Stimulated activated CD4-positive, alpha-beta T cell treated with anti-CD3 and anti-CD28 coated beads, Interleukin-12 subunit alpha, Interleukin-12 subunit beta, amount 100 ng/mL, for 48 hours (primary cell): ENCODE results near the gene HOXC13.

Source experiments
- DNase-seq, 3 donors: peaks; one replicate each; pipeline ENCODE4 v3.0.0-alpha.2; 2020; ENCODE audit warnings: low read depth in 2 of 3, low spot score in 1 of 3

The HOXC13 gene

DNA sequence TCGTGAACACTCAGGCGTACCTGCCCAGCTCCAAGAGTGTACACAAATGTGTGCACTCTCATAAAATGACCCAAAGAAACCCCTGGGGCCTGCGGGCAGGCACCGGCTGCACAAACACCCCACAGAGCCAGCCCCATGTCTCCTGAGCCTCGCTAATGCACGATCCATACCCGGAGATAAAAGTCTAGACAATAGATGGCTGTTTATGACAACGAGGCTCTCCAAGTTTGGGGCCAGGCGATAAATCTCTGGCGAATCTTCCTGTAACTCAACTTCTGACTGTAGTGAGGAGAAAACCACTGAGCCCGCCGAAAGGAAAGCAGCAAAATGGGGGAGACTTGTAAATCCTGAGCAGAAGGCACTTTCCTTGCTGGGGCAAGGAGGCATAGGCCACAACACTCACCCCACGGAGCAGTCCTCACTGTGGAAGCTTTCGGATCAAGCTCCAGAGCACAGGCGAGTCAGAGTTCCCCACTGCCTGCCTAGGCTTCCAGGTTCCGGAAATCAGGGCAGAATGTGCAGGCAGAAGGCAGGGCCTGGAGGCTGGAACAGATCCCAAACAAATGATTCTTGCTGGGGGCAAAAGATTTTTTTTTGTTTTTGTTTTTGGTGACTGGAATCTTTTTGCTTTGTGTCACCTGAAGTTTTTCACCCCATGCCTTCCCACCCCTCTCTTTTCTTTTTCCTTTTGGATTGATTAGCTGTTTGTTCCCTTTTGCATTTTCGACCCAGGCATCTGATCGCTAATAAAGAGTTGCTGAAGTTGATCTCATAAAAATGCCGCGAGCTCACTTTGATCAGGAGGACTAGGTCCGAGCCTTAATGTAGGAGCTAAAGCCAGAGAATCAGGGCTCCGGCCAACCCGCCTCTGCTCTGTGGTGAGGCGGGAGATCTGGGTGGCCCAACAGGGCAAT, 29.8 kb downstream of the HOXC13 start:
- DNase-seq, result no peak

DNA sequence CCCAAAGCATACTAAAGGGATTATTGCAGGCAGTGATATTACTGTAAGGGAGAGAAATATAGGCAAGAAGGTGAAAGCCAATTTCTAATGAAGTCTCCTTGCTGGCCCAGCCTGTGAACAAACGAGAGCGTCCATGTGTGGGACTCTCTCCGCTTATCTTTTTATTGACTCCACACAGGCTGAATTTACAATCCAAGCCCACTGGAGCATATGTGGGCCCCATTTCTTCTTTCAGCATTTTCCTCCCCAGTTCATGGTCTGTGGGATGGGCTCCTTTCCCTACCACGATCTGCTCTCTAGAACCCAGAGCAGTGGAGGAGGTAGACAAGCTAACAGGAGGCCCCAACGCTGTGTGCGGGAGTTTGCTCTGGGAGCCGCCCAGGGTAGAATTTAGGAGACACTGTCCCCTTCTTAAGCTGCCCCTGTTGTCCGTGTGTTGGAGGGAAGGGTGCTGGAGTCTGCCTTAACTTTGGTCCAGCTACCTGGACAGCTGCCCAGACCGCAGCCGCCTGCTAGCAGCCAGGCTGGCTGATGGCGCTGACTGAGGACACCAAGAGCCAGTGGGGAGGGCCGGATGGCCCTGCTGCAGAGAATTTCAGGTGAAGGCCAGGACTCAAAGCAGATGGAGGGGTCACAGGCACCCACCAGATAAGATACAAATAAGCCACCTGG, 31.1 kb downstream of the HOXC13 start:
- DNase-seq, result no peak

DNA sequence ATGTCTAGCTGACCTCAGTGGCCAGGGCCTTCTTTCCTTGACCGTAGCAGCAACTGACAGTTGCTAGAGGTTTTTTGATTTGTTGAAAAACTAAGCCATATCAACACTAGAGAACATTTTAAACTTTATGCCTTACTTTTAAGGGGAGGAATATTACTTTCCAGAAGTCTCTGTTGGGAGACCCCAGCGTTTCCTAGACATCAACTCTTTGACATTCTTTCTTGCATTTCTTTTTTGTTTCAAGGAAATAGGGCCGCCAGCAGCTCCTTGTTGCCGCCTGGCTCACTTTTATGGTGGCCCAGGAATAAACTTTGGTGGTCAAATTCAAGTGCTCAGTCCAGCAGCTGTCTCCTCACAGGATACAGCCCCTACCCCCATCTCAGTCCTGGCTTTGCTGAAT, 31.8 kb downstream of the HOXC13 start:
- DNase-seq, result no peak

DNA sequence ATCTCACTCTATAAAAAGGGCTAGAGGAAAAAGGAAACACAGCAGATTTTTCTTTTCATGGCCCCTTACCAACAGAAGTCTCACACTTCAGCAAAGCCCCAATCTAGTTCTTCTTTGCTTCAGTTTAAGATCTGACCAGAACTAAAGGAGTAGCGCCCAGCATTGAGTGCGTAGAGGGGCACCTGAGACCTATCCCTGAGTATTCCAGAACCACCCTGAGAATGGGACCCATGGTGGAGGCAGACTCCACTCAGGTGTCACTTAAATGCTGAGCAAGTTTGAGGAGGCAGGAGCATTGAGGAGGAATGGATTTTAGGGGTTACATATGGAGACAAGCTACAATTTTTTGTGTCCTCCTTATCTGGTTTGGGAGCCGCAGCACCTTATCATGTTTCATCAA, 32.5 kb downstream of the HOXC13 start:
- no peak for DNase-seq

DNA sequence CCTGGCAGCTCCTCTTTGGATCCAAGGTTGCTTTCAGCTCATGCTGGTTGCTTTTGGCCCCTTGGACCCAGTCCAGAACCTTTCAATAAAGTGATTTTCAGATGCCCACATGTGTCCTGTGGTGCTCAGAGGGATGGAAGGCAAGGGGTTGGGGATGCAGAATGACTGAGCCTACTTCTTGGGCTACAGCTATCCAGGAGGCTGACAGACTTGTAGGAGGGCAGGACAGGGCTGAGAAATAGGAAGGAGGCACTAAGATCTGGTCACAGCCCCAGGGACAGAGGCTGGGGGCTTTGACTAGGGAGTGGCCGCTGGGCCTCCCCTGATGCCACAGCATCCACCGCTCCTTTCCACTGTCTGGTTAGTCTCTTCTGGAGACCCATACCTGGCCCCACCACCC, 33.1 kb downstream of the HOXC13 start:
- DNase-seq, result no peak

DNA sequence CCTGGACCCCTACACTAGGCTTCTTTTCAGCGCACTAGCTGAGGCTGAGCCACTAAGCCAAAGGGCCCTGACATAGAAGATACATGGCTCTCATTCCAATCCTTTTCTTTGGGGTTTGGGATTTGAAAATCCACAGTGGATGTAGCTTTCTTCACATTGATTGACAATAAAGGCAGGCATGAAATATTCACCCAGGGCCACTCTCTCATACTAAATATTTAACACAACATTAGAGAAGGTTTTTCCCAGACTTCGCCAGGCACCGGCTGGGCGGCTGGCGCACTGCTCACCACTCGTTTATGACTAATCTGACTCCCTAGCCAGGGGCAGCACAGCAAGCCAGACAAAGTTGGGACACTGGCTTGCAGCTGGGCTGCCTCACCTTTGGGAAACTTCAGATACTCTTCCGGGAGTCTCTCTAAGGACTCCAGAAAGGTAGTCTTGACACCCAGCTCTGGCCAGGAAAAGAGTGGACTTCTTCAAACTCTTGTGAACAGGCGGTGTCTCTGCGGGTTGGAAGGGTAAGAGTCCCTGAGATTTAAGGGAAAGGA, 33.6 kb downstream of the HOXC13 start:
- DNase-seq, result no peak

DNA sequence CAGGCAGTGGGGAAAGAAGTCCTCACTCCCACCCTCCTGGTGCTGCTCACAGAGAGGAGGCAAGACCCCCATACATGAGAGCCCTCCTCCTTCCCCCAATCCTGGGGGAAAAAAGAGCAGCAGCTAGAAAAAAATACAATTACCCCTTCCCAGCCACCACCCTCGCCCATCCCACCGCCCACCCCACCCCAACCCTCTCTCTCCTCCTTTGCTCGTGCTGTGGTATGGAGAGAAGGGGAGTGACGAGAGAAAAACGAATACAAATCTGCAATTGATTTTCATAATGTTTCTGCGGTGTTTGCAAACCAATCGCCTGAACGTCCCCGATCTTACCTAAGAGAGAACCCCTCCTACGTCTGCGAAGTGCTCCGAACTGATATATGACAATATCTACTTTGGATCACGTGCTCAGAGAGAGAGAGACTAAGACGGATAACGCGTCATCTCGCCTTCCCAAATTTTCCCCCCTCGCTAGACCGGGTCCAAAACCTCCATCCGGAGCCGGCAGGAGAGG, 34.1 kb downstream of the HOXC13 start, which contains the start of gene HOXC11:
Gene HOXC11 (plus strand): TSS at position 405 of the 514 bp plus-strand sequence. CDS start 116 bp downstream, outside the sequence.
- DNase-seq, result no peak

DNA sequence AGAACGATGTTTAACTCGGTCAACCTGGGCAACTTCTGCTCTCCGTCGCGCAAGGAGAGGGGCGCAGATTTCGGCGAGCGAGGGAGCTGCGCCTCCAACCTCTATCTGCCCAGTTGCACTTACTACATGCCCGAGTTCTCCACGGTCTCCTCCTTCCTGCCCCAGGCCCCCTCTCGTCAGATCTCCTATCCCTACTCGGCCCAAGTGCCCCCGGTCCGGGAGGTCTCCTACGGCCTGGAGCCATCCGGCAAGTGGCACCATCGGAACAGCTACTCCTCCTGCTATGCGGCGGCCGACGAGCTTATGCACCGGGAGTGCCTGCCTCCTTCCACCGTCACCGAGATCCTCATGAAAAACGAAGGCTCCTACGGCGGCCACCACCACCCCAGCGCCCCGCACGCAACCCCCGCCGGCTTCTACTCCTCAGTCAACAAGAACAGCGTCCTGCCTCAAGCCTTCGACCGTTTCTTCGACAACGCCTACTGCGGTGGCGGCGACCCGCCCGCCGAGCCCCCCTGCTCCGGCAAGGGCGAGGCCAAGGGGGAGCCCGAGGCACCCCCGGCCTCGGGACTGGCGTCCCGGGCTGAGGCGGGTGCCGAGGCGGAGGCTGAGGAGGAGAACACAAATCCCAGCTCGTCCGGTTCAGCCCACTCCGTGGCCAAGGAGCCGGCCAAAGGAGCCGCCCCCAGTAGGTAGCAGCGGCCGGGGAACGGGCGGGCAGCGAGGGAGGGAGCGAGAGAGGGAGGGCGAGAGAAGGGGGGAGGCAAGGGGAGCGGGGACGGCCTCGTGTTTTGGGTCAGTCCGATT, 34.8 kb downstream of the HOXC13 start:
- DNase-seq, result no peak

DNA sequence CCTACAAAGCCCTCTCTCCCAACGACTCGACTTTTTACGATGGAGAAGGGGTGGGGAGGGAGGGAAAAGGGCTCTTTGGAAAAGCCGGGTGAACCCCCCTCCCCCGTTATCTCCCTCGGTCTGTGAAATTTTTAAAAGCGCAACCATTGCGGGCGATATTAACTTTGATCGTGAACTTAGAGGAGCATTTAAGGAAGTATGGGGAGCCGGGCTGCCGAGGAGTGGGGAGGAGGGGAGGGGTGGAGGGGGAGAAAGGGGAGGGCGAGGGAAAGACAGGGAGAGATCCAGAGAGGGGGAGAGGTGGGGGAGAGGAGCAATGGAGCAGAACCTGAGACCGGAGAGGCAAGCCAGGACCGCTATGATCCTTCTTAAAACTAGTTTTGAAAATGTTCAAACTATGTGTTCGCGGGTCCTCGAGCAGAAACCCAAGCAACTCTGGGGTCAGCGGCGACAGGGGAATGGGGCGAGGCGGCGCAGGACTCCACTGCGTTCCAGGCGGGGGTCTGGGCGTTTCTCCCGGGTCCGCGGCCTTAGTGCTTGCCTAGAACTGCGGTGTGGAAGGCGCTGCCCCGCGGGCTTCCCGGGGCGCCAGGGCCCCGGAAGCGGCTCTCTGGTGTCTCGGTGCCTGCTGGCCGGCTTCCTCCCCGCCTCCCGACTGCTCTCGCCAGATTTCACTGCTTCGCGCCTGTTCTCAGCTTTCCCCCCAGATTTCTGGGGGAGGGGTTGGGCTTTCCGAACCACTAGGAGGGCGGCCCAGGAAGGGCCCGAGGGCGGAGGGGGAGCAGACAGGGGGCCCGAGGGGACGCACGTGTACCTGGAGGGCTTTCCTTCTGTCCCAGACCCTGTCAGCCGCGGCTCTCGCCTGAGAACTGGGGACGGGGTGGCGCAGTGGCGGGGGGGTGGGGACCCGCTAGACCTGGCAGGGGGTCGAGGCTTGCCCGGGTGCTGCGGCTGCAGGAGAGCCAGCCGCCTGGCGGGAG, 35.7 kb downstream of the HOXC13 start, which contains the start of gene HOTAIR:
Gene HOTAIR (minus strand): TSS at position 871 of the 980 bp plus-strand sequence.
- no peak for DNase-seq

DNA sequence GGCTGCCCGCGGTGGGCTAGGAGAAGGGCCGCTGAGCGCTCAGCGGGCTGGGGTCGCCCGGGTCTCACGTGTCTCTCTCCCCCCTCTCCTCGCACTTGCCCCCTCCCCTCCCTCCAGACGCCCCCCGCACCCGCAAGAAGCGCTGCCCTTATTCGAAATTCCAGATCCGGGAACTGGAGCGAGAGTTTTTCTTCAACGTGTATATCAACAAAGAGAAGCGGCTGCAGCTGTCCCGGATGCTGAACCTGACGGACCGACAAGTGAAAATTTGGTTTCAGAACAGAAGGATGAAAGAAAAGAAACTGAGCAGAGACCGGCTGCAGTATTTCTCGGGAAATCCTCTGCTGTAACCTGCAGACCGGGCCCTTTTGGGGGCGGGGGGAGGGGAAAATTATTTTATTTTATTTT, 36.4 kb downstream of the HOXC13 start:
- no peak for DNase-seq

DNA sequence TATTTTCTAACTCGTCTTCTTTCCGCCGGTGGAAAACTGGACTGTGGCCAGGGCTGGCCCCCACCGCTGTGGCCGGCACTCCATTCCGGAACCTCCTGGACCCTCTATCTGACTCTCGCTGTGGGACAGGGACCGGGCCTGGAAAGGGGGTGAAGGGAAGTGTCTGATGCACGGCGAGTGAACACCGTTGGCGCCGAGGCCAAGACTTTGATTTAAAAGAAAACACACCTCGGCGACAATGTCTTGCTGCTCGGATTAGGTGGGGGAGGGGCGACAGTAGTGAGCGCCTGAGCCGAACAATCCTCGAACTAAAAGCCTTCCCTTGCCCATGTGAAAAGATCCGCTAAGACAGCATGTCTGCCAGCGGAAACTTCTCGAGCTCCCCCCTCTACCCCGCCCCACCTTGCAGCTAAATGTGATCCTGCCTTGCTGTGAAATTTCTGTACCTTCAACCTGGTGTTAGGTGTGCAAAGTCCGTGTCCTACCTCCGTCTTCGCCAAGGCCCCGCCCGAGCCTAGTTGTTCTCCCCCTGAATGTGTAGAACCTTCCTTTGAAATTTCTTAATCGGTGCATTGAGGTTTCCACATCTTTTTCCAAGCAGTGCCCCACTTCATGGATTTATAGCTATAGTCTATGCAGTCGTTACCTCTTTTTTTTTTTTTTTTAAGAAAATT, 37.0 kb downstream of the HOXC13 start:
- DNase-seq, result no peak

DNA sequence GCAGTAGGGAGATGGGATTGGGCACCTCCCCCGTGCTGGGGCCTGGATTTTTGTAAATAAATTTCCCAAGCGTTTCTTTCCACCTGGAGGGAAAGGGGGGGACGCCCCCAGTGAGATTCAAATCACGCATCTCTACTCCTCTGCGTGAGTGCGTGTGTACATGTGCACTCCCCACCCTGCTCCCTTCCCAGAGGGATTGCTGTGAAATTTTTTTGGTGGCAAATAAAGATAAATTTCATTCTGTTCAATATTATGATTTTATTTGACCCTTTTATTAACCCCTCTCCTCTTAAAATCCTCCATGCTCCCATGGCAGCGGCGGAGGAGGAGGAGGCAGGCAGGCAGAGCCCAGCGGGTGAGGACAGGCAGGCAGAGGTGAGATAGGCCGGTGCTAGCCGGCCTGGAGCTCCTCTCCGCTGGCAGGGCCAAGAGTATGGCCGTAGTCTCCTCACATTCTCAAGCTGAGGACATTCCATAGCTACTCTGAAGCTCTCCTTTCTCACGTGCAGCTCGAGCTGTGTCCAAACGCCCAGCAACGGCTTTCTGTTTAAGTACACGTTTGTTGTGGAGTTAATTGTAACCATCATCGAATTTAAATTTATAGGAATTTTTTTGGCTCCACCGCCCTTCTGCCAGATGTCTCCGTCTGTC, 37.7 kb downstream of the HOXC13 start:
- no peak for DNase-seq

DNA sequence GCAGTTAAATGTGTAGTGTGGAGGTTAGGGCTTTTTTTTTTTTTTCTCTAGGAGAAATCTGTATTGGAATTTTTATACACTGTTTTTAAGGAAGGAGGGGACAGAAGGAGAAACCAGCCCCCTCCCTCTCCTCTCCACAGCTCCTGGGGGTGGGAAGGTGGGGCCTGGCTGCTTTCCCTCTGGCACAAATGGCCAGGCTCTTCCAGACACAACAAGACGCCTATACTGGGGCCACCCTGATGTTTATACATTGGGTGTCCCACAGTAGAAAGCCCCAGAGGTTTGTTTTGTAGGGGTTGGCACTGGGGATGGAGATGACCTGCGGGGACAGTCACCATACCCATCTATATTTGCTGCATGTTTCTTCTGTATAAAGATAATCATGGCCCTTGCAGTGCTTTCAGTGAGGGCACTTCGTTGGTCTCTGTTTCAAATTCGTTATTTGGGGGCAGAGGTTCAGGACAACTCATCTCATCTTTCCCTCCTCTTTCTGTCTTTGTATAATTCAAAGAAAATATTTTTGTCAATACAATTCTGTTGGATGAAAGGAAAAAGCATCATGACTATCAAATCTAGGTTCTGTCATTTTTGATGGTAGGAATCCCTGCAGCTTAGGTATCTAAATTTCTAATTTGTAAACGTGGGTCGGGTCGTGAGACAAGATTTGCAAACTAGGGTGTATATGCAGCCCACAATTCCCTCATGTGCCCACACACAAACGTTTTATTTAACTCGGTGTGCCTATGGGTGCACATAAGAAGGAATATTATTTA, 38.4 kb downstream of the HOXC13 start:
- DNase-seq, result no peak

DNA sequence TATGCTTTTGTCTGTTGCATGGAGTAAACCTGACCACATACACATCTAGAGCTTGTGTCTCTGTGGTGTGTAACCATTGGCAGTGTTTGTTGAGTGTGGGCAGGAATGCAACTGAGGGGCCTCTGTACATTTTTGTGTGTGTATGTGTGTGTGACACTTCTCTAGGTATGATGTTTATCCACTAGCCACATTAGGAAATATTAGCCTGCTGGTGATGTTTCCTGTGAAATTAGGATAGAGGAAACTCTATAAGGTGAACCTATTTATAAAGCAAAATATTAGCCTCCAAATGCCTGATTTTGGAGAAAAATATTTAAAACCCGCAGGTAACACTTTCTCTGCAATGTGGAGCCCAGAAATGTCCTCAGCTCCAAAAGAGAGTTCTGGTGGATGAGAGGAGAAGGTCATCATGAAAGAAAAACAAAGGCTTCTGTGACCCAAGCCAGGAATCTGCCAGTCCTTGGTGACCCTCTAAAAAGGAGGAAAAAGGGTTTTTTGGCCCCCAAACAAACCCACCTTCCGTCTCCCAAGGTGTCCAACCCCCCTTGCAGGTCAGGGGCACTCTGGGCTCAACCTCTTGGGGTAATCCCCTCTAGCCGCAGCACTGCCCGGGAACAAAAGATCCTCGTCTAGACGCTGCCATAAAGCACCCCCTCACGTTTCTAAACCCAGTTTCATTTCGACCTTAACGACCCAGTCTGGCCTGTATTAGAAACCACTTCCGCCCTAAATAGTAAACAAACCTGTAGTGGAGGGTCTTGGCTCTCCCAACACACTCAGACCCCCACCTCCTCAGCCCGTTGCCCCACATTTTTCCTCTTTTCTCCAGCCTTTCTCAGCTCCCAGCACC, 39.2 kb downstream of the HOXC13 start:
- DNase-seq, result no peak

DNA sequence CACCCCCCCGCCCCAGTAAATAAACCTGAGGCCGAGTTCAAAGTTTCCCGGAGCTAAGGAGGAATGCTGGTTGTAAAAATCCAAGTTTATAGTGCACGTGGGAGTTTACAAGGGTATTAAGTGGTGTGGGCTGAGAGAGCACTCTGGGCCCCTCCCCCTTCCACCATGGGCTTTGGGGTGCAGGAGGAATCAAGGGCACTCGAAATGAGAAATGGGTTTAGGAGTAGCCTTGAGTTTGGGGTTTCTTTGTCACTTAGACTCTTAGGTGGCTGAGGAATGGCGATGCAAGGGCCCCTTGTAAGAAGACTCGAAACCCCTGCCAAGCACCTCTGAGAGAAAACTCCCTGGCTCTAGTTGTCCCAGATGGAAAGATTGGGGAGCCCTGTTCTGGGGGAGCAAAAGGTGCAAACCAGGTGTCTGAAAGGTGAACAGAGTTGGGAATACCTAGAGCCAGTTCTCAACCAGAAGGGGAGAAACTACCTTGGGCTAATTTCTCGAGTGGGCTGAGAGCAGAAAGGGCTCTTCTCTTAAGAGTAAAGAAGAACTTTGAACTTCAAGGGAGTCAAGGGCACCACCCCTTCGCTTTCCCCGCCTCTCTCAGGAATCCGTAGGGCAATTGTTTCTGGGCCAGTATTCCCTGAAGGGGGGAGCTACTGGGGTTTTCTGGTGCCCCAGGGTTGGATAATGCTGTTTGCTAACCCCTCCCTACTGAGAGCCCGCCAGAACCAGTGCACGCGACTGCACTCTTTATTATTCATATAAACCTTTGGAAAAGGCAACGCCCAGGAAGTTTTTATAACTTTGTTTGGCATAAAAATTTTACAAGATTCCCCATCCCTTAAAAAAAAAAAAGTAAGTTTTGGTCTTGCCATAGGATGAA, 40.1 kb downstream of the HOXC13 start:
- DNase-seq, result no peak
